GM18502 (cell line): ENCODE measurements around the gene PRELP.

Experiments used
- ATAC-seq: cut with Tn5 transposase; IDR thresholded peaks from one replicate; pipeline ENCODE4 v1.9.1; 2021; ENCODE audit warnings: mild to moderate bottlenecking; ENCODE audit not compliant: unreplicated experiment, poor library complexity

The PRELP gene

DNA sequence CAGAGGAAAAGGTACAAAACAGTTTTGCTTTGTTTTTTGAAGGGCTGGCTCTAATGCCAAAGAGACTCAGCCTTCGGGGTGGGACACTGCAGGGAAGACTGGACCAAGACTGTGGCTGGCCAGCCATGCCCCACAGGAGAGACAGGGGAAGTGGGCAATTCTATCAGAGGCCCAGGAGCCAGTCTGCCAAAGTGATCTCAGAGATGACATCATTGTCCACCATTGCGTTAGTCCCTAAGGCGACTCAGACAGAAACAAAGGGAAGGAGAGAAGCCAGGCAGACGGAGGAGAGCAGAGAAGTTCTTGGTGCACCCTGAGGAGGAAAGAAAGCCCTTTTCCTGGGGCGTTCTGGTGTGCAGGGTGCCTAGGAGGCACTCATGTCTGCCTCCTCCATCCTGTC, 44.7 kb downstream of the PRELP start:
- ATAC-seq, result no peak

DNA sequence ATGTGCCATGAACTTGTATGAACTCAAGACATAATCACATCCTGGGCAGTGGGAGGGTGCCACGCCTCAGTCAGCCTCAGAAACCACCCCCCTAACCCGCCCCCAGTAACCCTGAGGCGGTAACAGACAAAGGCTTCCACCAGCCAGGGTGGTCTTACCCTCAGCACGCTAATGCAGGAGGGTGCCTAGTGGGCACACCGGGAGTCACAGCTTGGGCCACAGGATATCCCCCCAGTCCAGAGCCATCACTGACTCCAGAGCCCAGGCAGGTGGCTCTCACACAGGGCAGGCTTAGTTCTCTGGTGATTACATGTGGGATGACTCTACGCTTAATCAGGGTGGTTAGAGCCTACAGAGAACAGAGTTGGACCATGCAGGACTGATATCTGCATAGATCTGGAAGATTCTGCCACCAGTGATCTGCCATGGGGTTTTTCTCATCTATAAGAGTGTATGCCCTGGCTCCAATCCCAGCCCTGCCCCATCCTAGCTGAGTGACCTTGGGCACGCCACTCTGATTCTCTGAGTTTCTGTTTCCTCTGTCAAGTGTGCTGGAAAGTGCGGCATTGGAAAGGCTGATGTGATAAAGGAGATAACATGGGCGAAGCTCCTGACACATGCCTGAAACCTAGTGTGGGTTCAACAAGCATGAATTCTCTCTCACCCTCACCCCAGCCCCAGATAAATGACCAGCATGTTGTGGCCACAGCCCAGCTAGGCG, 45.6 kb downstream of the PRELP start:
- ATAC-seq, result no peak

DNA sequence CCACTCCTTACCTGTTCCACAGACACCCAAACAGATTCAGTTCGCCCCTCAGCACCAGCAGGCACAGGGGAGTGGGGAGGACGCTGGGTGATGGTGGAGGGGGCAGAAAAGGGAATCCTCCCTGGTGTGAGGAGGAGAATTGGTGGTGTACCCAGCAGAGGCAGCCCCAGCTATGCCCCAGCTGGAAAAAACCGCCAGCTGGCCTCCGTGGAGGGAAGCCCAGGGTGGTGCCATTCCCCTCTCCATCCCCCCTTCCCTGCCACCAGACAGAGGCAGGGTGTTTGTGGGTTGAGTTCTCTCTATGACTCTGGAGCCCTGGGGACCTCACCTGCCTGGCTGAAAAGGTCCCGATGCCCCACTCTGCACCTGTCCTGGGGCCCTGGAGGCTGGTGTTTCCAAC, 46.2 kb downstream of the PRELP start:
- ATAC-seq, result no peak

DNA sequence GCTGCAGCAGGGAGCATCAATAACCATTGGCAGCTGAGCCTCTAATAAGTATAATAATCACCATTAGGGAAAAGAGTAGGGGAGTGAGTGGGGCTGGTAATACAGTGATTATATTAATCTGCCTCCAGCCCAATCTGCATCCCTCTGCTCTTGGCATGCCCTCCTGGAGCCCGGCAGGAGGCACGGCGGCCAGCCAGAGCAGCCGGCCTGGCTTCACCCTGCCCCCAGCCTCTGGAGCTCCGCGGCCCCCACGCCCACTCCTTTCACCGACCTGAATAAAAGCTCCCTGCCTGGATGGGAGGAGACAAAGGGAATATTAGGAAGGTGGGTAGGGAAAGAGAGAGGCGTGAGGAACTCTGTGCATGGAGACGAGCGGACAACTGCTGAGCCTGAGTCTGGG, 46.6 kb downstream of the PRELP start:
- ATAC-seq, result no peak

DNA sequence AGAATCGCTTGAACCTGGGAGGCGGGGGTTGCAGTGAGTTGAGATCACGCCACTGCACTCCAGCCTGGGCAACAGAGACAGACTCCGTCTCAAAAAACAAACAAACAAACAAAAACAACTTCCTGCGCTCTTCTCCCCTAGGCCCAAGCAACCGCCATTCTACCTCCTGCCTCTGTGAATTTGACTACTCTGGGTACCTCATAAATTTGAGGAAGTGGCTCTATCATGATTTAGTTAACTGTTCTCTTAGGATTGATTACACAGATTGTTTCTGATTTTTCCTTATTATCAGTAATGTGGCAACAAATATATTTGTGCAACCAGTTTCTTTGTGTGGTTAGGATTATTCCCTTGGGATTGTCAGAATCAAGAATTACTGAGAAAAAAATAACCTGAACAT, 48.1 kb downstream of the PRELP start:
- no peak for ATAC-seq

DNA sequence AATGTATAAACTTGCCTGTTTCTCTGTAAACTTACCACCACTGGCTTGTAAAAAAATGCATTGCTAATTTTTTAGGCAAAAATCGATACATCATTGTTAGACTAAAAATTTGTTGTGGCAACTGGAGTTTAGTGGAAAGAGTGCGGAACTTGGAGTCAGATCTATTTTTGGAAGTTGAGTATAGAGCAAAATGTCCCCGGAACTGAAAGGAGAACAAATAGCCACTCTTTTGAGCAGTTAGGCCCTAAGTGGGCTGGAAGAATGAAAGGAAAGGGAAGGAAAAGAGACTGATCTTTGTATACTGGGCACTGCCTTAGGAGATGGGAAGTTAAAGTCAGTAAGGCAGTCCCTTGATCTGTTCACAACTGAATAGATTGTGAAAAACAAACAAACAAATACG, 48.5 kb downstream of the PRELP start:
- no peak for ATAC-seq

DNA sequence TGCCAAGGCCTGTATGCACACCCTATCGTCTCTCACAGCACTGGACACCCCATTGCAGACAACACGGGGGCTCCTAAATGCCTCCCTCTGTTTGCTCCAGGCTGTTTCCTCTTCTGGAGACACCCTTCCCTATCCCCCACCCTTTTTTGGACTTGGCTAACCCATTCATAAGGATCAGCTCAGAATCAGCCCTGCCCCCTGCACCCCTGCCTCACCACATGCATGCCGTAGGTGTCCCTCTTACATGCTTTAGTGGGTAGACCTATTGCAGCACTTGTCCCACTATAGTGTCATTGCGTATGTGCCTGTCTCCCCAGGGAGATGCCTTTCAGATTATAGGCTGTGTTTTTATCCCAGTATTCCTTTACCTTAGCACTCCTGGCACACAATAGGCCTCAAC, 49.2 kb downstream of the PRELP start:
- ATAC-seq, result no peak

DNA sequence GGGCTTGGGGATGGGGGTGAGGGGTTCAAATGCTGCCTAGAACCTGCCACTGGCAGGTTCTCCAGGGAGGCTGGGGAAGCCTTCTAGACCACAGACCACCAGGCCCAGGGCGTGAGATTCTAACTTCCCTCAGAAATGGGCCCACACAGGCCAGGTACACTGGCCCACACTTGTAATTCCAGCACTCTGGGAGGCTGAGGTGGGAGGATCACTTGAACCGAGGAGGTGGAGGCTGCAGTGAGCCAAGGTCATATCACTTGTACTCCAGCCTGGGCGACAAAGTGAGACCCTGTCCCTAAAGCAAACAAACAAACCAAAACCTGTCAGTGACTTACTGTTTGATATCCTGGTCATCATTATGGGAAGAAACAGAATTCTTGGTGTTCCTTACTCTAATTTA, 50.1 kb downstream of the PRELP start:
- ATAC-seq, result no peak

DNA sequence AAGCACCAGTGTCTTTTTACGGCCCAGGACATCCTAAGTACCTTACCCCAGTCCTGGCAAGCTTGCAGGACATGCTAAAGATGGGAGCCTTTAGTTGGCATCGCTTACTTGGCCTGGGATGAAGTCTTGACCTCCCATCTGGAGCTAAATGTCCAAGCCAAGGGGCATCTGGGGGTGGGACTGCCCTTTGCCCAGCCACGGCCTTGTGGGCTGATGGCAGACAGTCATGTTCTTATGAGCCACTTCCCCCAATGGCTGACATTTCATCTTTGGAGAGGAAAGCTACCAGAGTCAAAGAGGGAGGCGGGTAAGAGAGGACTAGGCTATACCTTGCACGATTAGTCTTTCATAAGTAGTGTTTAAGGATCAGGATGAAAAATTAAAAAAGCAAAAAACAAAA, 50.5 kb downstream of the PRELP start:
- no peak for ATAC-seq

DNA sequence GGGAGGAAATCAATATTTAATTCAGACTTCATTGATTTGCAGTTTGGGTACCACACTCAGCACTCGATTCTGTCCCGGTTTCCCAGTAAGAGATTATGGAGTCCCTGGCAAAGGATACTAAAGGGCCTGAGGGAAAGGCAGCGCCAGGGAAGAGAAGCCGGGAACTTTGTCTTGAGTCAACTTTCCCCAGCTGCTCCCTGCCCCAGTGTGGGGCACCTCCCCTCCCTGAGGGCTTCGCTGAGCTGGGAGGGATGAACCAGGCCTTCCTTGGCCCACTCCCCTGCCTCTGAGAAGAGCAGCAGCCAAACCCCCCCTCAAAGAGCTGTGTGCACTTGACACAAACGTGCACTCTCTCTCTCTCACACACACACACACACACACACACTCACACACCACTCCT, 51.0 kb downstream of the PRELP start:
- ATAC-seq, result no peak

DNA sequence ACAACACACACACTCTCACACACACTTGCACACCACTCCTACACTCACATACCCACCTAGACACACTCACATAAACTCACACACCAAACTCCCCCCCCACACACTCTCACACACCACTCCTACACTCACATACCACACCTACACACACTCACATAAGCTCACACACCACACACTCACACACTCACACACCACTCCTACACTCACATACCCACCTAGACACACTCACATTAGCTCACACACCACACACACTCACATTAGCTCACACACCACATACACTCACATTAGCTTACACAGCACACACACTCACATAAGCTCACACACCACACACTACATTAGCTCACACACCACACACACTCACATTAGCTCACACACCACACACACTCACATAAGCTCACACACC, 51.4 kb downstream of the PRELP start:
- ATAC-seq, result no peak

DNA sequence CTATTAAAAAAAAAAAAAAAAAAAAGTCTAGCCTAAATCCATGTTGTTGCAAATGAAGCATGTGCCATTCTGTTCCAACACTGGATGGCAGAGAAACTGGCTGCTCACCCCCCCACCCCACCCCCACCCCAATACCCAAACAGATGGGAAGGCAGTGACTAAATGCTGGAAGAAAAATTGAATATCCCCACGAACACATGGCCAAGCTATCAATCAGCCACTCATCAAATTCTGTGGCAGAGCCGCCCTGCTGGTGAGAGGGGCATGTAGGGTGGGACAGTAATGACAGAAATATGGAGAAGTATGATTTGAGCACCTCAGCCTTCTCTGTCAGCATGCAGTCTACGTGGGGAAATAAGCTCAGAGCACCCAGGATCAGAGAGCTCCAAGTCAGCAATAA, 52.5 kb downstream of the PRELP start:
- no peak for ATAC-seq

DNA sequence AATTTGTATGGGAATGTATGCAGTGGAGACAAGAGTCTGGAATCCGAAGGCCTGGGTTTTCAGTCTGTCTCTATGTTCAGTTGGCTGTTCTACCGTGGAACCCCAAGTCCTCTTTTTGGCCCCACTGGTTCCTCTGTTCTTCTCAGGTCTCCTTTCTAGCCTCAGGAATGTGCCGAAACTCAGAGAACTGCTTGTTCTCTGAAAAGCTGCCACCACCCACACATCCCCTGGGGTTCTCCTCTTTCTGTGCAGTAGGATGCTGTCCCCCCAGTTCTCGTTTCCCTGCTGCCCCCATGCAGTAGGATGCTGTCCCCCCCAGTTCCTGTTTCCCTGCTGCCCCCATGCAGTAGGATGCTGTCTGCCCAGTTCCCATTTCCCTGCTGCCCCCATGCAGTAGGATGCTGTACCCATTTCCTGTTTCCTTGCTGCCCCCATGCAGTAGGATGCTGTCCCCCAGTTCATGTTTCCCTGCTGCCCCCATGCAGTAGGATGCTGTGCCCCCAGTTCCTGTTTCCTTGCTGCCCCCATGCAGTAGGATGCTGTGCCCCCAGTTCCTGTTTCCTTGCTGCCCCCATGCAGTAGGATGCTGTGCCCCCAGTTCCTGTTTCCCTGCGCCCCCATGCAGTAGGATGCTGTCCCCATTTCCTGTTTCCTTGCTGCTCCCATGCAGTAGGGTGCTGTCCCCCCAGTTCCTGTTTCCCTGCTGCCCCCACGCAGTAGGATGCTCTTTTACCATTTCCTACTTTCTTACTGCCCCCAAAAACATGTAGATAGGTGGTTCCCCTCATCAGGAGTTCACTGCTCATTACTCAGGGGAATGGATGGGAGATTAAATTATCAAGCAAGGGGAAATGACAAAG, 53.6 kb downstream of the PRELP start:
- ATAC-seq, result no peak

DNA sequence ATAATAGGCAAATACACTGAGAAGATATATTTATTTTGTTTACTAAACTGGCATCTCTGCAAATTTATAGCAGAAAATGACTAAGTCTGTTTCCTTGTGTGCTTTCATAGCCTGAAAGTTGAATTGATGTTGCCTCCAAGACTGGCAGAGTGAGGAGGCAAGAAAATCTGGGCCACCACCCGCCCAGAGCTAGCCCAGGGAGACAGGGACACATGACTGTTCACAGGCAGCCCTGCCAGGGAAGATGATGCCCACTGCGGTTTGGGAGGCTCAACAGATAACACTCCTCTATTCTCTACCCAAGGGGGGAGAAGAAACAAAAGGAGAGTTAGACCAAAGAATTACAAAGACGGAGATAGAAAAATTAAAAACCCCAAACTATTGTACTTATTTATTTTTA, 55.5 kb downstream of the PRELP start:
- no peak for ATAC-seq

DNA sequence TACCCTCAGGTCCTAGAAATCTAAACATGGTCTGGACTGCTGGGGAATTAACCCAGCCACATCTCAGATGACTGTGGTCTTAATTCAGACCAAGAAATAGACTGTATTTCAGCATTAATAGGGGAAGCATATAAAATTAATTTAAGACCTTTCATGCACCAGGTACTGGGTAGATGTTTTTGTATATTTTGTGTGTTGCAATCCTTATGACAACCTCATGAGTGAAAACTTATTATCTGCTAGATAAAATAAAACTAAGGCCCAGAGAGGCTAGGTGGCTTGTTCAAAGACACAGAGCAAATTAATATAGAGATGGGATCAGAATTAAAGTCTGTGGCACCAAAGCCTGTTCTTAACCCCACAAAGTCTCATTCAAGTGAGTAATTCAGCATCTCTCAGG, 58.4 kb downstream of the PRELP start:
- no peak for ATAC-seq

DNA sequence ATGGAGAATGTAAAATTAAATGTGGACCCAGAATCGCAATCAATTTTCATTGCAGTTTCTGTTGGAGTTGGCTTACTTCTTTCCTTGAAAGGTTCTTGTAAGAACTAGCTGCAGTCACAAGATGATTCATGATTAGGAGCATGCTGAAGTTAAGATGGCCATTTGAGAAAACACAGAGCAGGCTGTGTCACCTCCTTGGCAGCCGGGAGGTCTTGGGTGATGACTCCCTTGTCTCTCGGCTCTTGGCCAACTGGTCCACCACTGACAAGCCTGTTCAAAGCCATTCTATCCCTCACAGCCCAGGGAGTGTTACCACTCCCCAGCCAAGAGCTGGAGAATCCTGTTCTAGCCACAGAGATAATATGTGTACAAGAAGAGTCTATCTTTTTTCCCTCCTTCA, 58.9 kb downstream of the PRELP start:
- ATAC-seq, result no peak

DNA sequence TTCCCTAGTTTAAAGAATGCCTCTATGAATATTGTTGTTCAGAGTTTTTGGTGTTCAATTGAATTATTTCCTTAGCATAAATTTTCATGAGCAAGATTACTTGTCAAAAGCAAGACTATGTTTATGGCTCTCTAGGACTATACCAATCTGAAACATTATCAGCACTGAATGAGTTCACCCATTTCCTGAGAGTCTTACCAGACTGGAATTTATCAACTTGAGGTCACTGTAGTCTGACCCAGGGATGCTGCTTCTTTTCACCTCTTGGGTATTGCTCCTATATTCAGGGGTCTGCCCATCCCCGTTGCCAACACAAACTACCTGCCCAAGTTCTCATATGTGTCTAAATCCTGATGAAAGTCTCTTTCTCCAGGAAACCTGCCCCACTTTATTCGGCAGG, 61.0 kb downstream of the PRELP start:
- no peak for ATAC-seq

DNA sequence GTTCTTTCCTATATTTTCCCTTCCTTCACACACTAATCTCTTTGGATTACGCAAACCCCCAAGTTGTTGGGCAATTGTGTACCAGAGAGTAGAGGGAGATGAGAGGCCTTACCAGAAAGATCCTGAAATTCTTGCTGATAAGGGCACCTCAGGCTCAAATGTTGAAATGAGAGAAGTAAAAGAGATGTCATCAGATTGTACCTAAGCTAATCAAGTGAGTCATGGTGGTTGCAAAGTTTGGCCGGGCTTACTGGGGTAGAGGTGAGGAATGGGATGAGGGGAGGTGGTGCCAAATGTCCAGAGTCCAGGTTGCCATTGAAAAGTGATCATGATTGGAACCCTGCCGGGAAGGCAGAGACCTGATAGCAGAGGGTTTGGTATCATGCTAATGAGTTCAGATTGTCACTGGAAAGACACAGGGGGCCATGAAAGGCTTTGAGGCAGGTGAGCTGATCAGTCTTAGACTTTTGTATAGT, 61.4 kb downstream of the PRELP start:
- no peak for ATAC-seq

DNA sequence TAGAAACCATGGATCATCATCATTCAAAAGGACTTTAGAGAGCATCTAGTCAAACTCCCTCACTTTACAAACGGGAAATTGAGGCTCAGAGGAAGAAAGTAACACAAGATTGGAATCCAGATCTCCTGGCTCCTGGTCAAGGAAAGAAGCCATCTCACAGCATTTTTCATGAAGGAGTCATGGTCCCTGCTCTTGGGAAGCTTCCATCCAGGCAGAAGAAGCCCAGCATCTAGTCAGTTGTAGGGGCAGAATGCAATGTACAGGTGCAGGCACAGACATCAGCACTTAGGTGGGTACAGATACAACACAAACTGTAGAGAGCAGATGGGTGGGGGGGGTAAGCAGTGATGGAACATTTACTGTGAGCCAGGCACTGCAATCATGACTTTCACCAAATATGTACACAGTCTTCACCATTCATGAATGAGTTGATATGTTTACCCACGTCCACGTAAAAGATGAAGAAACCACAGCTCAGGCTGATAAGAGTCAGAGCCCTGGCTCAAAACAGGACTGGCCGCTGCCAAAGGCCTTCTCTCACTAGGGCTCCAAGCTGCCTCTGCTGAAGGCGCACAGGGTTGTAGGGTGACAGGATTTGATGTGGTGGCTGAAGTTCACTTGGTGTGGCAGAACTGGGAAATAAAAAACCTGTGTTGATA, 62.3 kb downstream of the PRELP start:
- ATAC-seq, result no peak

DNA sequence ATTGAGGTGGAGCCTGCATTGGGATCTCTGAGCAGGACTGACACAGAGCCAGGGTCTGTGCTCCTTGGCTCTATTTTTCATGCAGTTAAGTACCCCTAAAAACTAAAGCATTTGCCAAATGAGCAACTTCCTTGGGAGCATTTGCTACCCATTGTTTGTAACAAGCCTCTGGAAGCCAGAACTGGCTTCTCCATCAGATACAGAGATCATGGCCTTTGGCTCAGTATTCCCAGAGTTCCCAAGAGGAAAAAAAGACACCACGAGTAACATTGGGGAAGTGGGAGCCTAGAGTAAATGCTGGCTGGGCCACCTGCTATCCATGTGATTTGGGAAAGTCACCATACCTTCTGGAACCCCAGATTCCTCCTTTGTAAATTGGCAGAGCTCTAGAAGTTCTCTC, 63.1 kb downstream of the PRELP start:
- no peak for ATAC-seq

DNA sequence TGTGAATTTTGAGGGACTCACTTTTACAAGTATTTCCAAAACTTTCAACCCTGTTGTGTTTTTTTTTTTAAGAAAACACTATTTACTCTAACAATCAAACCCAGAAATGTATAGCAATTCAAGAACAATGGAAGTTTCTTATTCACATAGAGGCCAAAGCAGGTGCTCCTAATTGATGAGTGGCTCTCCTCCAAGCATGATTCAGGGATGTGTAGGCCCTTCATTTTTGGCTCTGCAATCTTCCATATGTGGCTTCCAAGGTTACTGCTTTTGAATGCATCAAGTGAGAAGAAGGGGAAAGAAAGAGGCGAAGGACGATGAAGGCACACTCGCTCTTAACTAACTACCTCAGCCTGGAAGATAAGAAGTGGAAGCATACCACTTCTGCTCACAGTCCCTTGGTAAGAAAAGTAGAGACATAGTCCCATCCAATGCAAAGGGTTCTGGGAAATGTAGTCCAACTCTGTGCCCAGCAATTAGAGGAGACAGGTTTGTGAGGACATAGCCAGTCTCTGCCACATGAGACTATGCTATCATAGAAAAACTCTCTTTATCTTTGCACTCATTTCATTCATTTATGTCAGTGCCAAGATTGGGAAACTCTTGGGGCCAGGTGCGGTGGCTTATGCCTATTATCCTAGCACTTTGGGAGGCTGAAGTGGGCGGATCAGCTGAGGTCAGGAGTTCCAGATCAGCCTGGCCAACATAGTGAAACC, 64.4 kb downstream of the PRELP start:
- no peak for ATAC-seq
